ENCODE data around the gene SCUBE1. TPM values are rescaled to one million over a fixed set of nuclear protein-coding genes. Genes with fewer than 3 reads are reported as not detected.
"Not testable (repeated sequence)": the region's sequence is repeated elsewhere in the genome, so short reads cannot be mapped to it uniquely, and the experiment has no call there.

Gene SCUBE1
- total and polyA plus RNA-seq, 2 donors from 2014 or later: 2.3 to 7.1 TPM

GRCh38 chr22:43363315-43364168, 20.4 kb upstream of the SCUBE1 start:
- no peak for TF ChIP-seq CTCF (IDR thresholded peaks at IDR 0.05; ENCODE audit: borderline replicate concordance, extremely low read depth, insufficient read depth)
- H3K9ac ChIP-seq (ENCODE audit: low read length in 3 of 3): no peak overlapping the region
- peak in 2 of 5 donors; percentile 34 to 54 for DNase-seq
- no peaks in the 10 kb centered on the region for H3K4me1 ChIP-seq (ENCODE audit: control insufficient read depth in 2 of 3, insufficient read depth in 2 of 3, low read depth in 1 of 3, low read length in 3 of 3)
- no peaks in the 10 kb centered on the region for H3K27me3 ChIP-seq (ENCODE audit: control insufficient read depth, insufficient read depth, low read length)
- FAIRE-seq: no peak
- no peaks in the 10 kb centered on the region for H3K36me3 ChIP-seq (ENCODE audit: control insufficient read depth in 2 of 3, insufficient read depth in 3 of 3, low read length in 3 of 3)
- intact Hi-C loops (cut with DNase I): no loop called here
- no peak overlapping the region for H3K27ac ChIP-seq (ENCODE audit: low read depth in 2 of 2, low read length in 2 of 2)
- no peaks in the 10 kb centered on the region for H3K9me3 ChIP-seq (ENCODE audit: control insufficient read depth in 2 of 3, insufficient read depth in 1 of 3, low read length in 3 of 3)
- no peak overlapping the region for H3K4me3 ChIP-seq (ENCODE audit: low read length in 3 of 3)

GRCh38 chr22:43360576-43360975, 17.4 kb upstream of the SCUBE1 start:
- DNase-seq (no peak), FAIRE-seq (no peak)
- Histone ChIP-seq H3K36me3 (ENCODE audit: control insufficient read depth in 2 of 3, insufficient read depth in 3 of 3, low read length in 3 of 3) (no peaks in the 10 kb centered on the region), H3K9me3 (ENCODE audit: control insufficient read depth in 2 of 3, insufficient read depth in 1 of 3, low read length in 3 of 3) (no peaks in the 10 kb centered on the region), H3K9ac (ENCODE audit: low read length in 3 of 3) (no peak overlapping the region), H3K4me1 (ENCODE audit: control insufficient read depth in 2 of 3, insufficient read depth in 2 of 3, low read depth in 1 of 3, low read length in 3 of 3) (no peaks in the 10 kb centered on the region), H3K27me3 (ENCODE audit: control insufficient read depth, insufficient read depth, low read length) (no peaks in the 10 kb centered on the region), H3K4me3 (ENCODE audit: low read length in 3 of 3) (no peak overlapping the region), H3K27ac (ENCODE audit: low read depth in 2 of 2, low read length in 2 of 2) (no peak overlapping the region)
- intact Hi-C loops (cut with DNase I): no loop called here
- TF ChIP-seq CTCF (IDR thresholded peaks at IDR 0.05; ENCODE audit: borderline replicate concordance, extremely low read depth, insufficient read depth): no peak

- Histone ChIP-seq H3K4me1 (ENCODE audit: control insufficient read depth in 2 of 3, insufficient read depth in 2 of 3, low read depth in 1 of 3, low read length in 3 of 3) (no peaks in the 10 kb centered on the region), H3K27me3 (ENCODE audit: control insufficient read depth, insufficient read depth, low read length) (no peaks in the 10 kb centered on the region), H3K27ac (ENCODE audit: low read depth in 2 of 2, low read length in 2 of 2) (no peak overlapping the region), H3K9me3 (ENCODE audit: control insufficient read depth in 2 of 3, insufficient read depth in 1 of 3, low read length in 3 of 3) (no peaks in the 10 kb centered on the region), H3K9ac (ENCODE audit: low read length in 3 of 3) (no peak overlapping the region), H3K4me3 (ENCODE audit: low read length in 3 of 3) (no peak overlapping the region), H3K36me3 (ENCODE audit: control insufficient read depth in 2 of 3, insufficient read depth in 3 of 3, low read length in 3 of 3) (no peaks in the 10 kb centered on the region)
- no peak for FAIRE-seq
- TF ChIP-seq CTCF (IDR thresholded peaks at IDR 0.05; ENCODE audit: borderline replicate concordance, extremely low read depth, insufficient read depth): no peak
- intact Hi-C loops (cut with DNase I): no loop called here
- DNase-seq: peak in 2 of 5 donors; percentile 15 to 52
Measured at GRCh38 chr22:43356881-43357280, 13.7 kb upstream of the SCUBE1 start.

- FAIRE-seq; H3K27ac ChIP-seq (ENCODE audit: low read depth in 2 of 2, low read length in 2 of 2); H3K36me3 ChIP-seq (ENCODE audit: control insufficient read depth in 2 of 3, insufficient read depth in 3 of 3, low read length in 3 of 3); H3K27me3 ChIP-seq (ENCODE audit: control insufficient read depth, insufficient read depth, low read length); H3K9ac ChIP-seq (ENCODE audit: low read length in 3 of 3); intact Hi-C loops (cut with DNase I); H3K4me3 ChIP-seq (ENCODE audit: low read length in 3 of 3); H3K4me1 ChIP-seq (ENCODE audit: control insufficient read depth in 2 of 3, insufficient read depth in 2 of 3, low read depth in 1 of 3, low read length in 3 of 3); DNase-seq; H3K9me3 ChIP-seq (ENCODE audit: control insufficient read depth in 2 of 3, insufficient read depth in 1 of 3, low read length in 3 of 3): not testable (repeated sequence)
Measured at GRCh38 chr22:43355688-43356087, 12.5 kb upstream of the SCUBE1 start.

Measured in kidney (tissue), 14 donors.